ENCODE data around the gene SHOX.

SHOX gene

GRCh38 chrX:663841-664240 lies 33.2 kb downstream of the SHOX start:
- TF ChIP-seq, protein P1, sequence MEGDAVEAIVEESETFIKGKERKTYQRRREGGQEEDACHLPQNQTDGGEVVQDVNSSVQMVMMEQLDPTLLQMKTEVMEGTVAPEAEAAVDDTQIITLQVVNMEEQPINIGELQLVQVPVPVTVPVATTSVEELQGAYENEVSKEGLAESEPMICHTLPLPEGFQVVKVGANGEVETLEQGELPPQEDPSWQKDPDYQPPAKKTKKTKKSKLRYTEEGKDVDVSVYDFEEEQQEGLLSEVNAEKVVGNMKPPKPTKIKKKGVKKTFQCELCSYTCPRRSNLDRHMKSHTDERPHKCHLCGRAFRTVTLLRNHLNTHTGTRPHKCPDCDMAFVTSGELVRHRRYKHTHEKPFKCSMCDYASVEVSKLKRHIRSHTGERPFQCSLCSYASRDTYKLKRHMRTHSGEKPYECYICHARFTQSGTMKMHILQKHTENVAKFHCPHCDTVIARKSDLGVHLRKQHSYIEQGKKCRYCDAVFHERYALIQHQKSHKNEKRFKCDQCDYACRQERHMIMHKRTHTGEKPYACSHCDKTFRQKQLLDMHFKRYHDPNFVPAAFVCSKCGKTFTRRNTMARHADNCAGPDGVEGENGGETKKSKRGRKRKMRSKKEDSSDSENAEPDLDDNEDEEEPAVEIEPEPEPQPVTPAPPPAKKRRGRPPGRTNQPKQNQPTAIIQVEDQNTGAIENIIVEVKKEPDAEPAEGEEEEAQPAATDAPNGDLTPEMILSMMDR (IDR thresholded peaks at IDR 0.05; ENCODE audit: low read depth, low read length, missing control alignments) = no peak
- no peak for DNase-seq (ENCODE audit: low read depth)

DNA sequence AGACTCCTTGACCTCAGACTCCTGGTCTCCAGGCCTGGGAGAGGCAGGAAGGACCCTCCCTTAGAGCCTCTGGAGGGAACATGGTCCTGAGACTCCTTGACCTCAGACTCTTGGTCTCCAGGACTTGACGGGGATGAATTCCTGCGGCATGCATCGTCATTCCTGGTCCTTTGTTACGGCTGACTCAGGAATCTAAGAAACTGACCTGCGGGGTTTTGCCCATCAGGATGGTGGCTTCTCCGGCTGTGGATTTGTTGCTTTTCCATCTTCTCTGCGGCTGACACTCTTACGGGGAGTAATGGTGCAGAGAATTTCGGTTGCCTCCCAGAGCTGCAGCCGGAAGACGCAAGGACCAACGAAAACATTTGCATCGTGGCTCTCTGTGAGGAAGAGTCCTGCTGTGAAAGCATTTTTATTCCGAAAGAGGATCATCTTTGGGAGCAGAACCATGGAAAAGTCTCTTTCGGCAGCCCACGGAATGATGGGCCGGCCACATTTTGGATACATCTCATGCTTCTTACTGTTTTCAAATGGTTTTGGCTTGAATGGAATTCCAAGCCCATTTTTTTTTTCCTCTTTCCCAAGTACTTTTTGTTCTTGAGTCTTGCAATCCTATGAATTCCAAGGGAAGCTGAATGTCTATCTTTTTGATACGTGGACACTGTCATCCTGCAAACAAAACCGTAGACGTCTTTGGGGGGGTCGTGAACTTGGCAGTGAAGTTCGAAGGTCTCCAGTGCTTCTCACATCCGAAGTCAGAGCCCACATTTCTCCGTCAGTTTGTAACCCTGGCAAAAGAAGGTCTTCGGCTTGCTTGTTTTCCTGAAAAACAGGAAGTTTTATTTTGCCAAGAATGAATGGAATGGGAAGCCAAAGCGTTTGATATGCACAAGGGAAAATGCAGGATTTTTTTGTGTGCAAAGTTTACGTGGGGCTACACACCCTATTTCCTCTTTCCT lies 36.5 kb downstream of the SHOX start:
- no peak for DNase-seq (ENCODE audit: low read depth)
- TF ChIP-seq, protein P1 (IDR thresholded peaks at IDR 0.05; ENCODE audit: low read depth, low read length, missing control alignments) = no peak
- H3K4me3 ChIP-seq (ENCODE audit: low read depth, low read length) = no peak overlapping the region

More at GRCh38 chrX:663841-664240, 33.2 kb downstream of the SHOX start:
- no peak overlapping the region for H3K4me3 ChIP-seq (ENCODE audit: low read depth, low read length)

DNA sequence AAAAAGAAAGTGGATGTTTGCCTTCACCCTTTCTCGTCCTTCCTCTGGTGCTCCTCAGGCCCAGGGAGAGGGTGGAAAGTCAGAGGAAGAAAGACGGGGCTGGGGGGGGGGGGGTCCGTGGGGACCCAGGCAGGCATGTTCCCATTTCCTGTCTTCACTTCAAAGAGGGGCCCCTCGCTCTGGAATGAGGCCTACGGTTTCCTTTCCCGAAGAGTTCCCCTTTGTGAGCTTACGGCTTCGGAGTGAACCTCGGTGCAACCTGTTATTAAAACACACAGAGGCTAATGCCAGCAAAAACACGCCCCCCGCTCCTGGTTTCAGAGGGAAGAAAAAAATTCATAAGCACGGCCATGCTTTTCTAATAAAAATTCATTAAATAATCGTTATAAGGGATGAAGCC lies 40.1 kb downstream of the SHOX start:
- no peak for DNase-seq (ENCODE audit: low read depth)
- TF ChIP-seq, protein P1 (IDR thresholded peaks at IDR 0.05; ENCODE audit: low read depth, low read length, missing control alignments) = no peak
- H3K4me3 ChIP-seq (ENCODE audit: low read depth, low read length) = no peak overlapping the region

- H3K4me3 ChIP-seq (ENCODE audit: low read depth, low read length) = no peak overlapping the region
- no peak for DNase-seq (ENCODE audit: low read depth)
- TF ChIP-seq, protein P1 (IDR thresholded peaks at IDR 0.05; ENCODE audit: low read depth, low read length, missing control alignments) = no peak
These were observed 42.3 kb downstream of the SHOX start for GRCh38 chrX:672931-673330.

- DNase-seq (ENCODE audit: low read depth) = no peak
- no peak overlapping the region for H3K4me3 ChIP-seq (ENCODE audit: low read depth, low read length)
- TF ChIP-seq, protein P1 (IDR thresholded peaks at IDR 0.05; ENCODE audit: low read depth, low read length, missing control alignments) = no peak
These were observed 44.8 kb downstream of the SHOX start for GRCh38 chrX:675279-675954.

GRCh38 chrX:675955-676295 lies 45.3 kb downstream of the SHOX start:
- TF ChIP-seq, protein P1 (IDR thresholded peaks at IDR 0.05; ENCODE audit: low read depth, low read length, missing control alignments) = no peak

More at GRCh38 chrX:675955-676295, 45.3 kb downstream of the SHOX start:
- H3K4me3 ChIP-seq (ENCODE audit: low read depth, low read length) = no peak overlapping the region
- no peak for DNase-seq (ENCODE audit: low read depth)

Data from GM12864 (cell line).